HG03039 (cell line): ENCODE data around the gene PCDHAC2.

Experiments
- ATAC-seq: cut with Tn5 transposase; IDR thresholded peaks from one replicate; pipeline ENCODE4 v1.9.1; 2021; ENCODE audit warnings: mild to moderate bottlenecking, moderate library complexity; ENCODE audit not compliant: unreplicated experiment

The PCDHAC2 gene

GRCh38 chr5:140966293-140967225, at the start of gene PCDHAC2:
PCDHAC2 (plus strand) TSS chr5:140966476; CDS start chr5:140966767, 291 bp downstream.
- no peak for ATAC-seq

- no peak for ATAC-seq
These were observed 42.7 kb upstream of the PCDHAC2 start for GRCh38 chr5:140923601-140924000.

GRCh38 chr5:140925806-140926442, 40.4 kb upstream of the PCDHAC2 start, which contains the start of gene PCDHAC1:
PCDHAC1 (plus strand) TSS chr5:140926299; CDS start chr5:140926893, 594 bp downstream.
- ATAC-seq, result no peak

- ATAC-seq, result no peak
These were observed 39.6 kb upstream of the PCDHAC2 start for GRCh38 chr5:140926443-140927227.

- no peak for ATAC-seq
These were observed 39.1 kb upstream of the PCDHAC2 start for GRCh38 chr5:140927228-140927573.

- ATAC-seq, result no peak
These were observed 31.2 kb upstream of the PCDHAC2 start for GRCh38 chr5:140934964-140935606.

- ATAC-seq, result no peak
These were observed 19.7 kb upstream of the PCDHAC2 start for GRCh38 chr5:140946578-140946977.

- no peak for ATAC-seq
These were observed 14.6 kb upstream of the PCDHAC2 start for GRCh38 chr5:140951636-140952035.

GRCh38 chr5:140953234-140953633, 13.0 kb upstream of the PCDHAC2 start:
- no peak for ATAC-seq

GRCh38 chr5:140962190-140962589, 4.1 kb upstream of the PCDHAC2 start:
- ATAC-seq, result no peak

- ATAC-seq, result no peak
These were observed 1.9 kb upstream of the PCDHAC2 start for GRCh38 chr5:140964356-140964755.

- ATAC-seq, result no peak
These were observed 377 bp upstream of the PCDHAC2 start for GRCh38 chr5:140965905-140966292.

GRCh38 chr5:140967226-140967893, 1.1 kb downstream of the PCDHAC2 start:
- ATAC-seq, result no peak

- no peak for ATAC-seq
These were observed 3.6 kb downstream of the PCDHAC2 start for GRCh38 chr5:140969880-140970279.

GRCh38 chr5:140973550-140973949, 7.3 kb downstream of the PCDHAC2 start:
- no peak for ATAC-seq

- no peak for ATAC-seq
These were observed 10.7 kb downstream of the PCDHAC2 start for GRCh38 chr5:140977003-140977402.

GRCh38 chr5:140978260-140978659, 12.0 kb downstream of the PCDHAC2 start:
- no peak for ATAC-seq

GRCh38 chr5:140978983-140979382, 12.7 kb downstream of the PCDHAC2 start:
- ATAC-seq, result no peak

GRCh38 chr5:140982083-140982716, 15.9 kb downstream of the PCDHAC2 start:
- no peak for ATAC-seq

- ATAC-seq, result no peak
These were observed 19.8 kb downstream of the PCDHAC2 start for GRCh38 chr5:140986117-140986521.
